GM18517 (cell line): ENCODE data around the gene NUBP2.

Source experiments
- ATAC-seq: cut with Tn5 transposase; IDR thresholded peaks from one replicate; pipeline ENCODE4 v1.9.1; 2021; ENCODE audit warnings: mild to moderate bottlenecking, moderate library complexity; ENCODE audit not compliant: unreplicated experiment

Gene NUBP2, protein sequence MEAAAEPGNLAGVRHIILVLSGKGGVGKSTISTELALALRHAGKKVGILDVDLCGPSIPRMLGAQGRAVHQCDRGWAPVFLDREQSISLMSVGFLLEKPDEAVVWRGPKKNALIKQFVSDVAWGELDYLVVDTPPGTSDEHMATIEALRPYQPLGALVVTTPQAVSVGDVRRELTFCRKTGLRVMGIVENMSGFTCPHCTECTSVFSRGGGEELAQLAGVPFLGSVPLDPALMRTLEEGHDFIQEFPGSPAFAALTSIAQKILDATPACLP

DNA sequence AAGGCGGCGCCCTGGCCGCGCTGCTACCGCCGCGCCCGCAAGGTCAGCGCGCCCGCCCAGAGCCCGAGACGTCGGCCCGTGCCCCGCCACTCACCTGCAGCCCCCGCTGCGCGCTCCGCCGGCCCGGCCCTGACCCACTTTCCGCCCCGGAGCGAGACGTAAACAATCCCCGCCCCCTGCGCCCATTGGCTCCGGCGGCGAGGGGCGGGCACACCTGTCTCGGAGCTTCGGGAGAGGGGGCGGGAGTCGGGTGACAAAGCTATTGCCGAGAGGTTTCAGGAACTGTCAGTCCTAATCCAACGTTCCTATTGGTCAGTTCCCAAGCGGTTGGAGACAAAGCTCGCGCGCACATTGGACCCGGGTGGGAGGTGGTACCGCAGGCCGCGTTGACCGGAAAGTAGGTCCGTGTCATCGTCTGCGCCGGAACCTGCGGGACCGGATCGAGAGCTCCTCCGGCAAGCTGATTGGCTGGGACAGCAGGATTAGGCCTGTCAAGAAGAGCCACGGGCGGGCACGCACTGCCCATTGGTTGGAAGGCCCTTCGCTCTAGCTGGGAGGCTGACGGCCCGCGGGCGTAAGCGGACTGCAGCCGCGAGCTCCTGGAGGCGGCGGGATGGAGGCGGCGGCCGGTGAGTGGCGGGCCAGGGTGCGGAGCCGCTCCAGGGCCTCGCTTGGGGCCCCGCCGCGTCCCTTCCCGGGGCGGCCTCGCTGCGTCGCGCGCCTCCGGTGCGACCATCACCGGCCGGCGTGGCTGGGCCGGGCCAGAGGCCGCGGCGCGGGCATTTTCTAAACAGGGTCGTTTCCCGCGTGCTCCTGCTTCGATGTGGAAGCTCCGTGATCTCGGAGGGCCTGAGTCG lies at the start of gene NUBP2, which contains the start of gene SPSB3:
Gene NUBP2, plus strand, starts transcription at position 553 of the 857 bp plus-strand sequence. Its CDS starts 61 bp downstream, at position 614.
Gene SPSB3, minus strand, starts transcription at position 164 of the 857 bp plus-strand sequence. CDS start 1,088 bp downstream, outside the sequence.
- peak; percentile 87 for ATAC-seq

DNA sequence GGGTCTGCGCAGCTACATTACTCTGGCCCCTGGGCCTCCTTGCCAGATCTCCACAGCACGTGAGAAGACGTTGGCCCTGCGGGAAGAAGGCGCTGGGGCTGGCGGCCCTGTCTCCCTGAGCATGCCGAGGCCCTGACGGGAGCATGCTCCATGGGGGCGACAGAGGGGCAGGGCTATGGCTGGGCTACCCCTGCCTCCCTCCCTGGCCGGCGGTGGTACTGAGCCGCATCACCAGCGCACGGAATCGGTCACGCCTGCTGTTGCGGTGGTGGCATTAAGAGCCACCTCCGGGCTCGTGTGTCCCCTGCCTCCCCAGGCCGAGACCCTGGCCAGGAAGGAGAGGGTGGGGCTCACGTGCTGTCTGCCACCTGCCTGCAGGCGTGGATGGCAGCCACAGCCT lies 48.6 kb upstream of the NUBP2 start:
- no peak for ATAC-seq

DNA sequence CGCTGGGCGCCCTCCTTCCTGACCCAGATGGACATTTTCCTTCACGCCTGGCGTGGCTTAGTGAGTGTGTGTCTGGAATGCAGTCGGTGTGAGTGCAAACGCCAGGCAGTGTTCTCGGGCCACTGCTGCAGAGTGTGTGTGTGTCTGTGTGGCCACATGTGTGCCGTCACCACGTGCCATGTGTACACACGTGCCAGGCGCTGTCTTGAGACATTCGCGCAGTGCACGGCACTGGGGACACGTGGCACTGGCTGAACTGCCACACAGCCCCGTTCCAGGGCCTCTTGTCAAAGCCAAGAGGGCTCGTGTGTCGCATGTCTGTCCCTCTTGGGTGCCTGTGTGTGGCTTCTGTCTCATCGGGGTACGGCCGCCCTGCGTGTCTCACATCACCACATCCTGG lies 47.9 kb upstream of the NUBP2 start:
- ATAC-seq: no peak

DNA sequence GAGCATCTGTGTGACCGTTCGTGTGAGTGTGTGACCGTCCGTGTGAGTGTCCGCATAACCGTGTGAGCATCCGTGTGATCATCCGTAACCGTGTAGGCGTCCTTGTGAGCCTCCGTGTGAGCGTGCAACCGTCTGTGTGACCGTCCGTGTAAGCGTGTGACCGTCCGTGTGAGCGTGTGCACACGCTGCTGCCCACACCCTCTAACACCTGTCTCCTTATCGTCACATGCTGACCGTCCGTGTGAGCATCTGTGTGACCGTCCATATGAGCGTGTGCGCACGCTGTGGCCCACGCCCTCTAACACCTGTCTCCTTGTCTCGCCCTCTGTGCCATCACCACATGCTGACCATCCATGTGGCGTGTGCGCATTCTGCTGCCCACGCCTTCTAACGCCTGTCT lies 42.5 kb upstream of the NUBP2 start:
- ATAC-seq: no peak

DNA sequence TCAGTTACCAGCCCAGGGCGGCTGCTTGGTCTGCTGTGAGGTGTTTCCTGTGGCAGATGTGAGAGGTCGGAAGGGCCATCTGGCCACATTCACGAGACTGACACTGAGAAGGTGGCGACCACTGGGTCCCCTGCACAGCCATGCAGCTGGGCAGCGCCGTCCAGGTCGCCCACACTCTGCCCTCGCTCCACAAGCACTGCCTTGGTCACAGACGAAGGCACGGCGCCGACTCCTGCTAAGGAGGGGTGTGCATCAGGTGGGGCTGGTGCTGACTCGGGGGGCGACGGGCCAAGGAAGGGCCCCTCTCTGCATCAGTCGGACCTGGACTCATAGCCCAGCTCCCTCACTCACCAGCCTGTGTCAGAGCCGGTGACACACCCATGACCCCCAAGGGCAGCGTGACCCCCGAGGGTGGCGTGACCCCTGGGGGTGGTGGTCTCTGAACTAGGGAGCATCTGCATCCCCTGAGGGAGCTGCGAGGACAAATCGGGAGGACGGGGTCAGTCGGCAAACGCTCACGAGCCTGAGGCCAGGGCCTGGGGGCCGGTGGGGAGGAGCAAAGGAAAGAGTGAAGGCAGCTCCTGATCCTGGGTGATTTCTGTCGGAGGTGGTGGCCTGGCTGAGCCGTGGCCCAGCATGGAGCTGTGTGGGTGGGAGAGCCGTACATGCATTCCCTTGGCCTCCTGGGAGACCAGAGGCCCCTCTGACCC lies 41.8 kb upstream of the NUBP2 start:
- ATAC-seq: no peak

DNA sequence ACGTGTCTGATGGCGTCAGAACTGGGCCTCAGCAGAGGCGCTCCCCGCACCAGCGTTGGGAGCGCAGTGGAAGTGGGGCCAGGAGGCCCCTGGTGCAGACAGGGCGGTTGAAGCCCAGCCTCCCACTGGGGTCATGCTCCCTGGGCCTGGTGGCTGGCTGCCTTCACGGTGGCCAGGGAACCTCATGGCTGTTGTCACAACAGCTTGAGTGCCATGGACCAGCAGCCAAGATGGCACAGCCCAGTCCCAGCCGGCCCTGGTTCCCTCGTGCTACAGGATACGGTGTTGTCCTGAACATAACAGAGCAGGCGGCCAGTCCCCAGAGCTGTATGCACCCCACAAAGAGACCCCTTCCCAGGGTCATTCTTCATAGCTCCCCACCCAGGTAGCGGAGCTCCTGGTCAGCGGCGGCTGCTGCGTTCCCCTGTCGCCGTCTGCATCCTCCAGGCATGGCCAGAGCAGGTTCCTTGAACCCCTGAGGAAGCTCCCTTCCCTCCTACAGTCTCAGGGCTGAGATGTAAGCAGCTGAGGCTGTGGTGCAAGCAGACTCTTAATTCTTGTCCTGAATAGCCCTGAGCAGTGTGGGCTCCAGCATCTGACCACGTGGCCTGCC lies 41.1 kb upstream of the NUBP2 start:
- no peak for ATAC-seq

DNA sequence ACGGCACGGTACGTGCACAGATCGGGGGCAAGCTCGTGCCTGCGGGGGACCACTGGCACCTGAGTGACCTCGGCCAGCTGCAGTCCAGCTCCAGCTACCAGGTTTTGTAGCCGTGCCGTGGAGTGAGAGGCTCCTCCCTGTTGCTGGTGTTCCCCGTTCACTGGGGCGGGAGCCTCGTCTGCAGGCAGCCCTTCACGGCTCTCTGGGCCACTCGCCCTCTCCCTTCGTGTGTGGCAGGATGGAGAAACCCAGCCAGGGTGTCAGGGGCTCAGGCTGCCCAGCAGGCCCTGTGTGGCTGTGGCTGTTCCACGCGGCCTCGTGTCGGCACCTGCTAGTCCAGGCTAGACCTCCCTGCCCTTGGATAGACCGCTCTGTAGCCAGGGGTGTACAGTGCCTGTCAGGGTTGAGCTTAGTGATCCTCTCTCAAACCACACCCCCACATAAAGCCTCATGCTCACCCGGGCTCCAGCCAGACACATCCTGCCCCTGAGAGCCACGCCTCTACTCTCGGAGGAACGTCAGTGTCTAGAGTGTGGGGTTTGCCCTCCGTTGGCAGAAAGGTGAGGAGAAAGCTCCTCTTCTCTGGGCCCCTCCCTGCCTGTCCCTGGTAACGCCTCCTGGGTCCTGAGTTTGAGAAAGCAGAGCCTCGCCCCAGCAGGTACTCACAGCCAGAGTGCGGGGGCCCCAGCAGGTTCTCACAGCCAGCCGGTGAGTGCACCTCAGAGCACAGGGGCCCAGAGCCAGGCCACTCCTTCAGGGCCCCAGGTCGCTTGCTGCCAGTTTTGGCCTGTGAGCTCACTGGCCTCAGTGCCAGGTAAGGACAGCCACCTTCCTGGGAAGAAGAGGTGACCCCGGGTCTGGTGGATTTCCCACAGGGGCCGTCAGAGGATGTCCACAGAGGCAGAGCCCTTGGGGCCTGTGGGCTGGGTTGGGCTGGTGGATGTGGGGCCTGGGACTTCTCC lies 39.1 kb upstream of the NUBP2 start:
- ATAC-seq: no peak

DNA sequence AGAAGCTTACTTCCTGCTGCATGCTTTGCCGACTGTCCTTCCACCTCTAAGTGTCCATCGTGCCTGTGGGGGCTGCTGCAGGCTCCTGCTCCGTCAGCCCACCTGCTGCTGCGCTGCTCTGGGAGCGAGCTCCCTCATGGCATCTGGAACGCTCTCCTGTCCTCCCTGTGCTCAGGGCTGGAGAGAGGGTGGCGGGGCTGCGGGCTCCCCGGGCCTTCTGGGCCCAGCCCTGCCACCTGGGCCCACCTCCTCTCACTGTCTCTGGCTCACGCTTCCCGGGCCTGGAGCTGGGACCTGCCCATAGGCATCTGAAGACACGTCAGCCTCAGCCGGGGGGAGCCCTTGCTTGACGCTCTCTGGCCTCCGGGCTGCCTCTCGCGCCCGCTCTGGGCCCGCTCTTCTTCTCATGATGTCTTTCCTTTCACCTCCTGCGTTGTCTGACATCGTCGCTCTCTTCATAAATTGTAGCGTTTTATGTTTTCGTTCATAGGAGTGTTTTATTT lies 38.4 kb upstream of the NUBP2 start:
- ATAC-seq: no peak

DNA sequence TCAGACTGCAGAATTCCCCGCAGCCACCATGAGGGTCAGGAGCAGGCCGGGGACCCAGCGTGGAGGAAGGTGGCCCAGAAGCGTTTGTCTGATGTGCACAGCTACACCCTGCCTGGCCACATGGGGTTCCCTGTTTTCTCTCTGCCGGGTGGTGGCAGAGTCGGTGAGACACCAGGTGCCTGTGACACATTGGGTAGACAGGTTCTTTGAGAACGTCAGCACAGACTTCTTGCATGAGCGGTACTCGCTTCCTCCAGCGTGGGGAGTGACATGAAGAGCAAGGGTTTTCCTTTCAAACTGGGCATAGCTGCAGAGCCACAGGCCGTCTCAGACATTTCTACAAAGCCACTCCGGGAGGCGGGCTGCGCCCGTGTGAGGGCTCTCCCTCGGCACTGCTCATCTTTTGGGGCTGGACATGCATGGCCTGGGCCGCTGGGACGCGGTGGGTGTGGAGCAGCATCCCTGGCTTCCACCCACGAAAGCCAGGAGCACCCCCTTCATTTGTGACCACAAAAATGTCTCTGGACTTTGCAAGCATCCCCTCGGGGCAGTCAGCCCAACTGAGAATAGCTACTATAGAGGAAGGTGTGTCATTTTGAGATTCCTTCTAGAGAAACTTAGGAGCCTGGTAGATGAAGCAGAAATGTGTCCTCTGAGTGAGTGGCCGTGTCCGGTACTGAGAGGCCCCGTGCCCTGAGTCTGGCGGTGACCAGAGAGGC lies 37.4 kb upstream of the NUBP2 start:
- no peak for ATAC-seq

DNA sequence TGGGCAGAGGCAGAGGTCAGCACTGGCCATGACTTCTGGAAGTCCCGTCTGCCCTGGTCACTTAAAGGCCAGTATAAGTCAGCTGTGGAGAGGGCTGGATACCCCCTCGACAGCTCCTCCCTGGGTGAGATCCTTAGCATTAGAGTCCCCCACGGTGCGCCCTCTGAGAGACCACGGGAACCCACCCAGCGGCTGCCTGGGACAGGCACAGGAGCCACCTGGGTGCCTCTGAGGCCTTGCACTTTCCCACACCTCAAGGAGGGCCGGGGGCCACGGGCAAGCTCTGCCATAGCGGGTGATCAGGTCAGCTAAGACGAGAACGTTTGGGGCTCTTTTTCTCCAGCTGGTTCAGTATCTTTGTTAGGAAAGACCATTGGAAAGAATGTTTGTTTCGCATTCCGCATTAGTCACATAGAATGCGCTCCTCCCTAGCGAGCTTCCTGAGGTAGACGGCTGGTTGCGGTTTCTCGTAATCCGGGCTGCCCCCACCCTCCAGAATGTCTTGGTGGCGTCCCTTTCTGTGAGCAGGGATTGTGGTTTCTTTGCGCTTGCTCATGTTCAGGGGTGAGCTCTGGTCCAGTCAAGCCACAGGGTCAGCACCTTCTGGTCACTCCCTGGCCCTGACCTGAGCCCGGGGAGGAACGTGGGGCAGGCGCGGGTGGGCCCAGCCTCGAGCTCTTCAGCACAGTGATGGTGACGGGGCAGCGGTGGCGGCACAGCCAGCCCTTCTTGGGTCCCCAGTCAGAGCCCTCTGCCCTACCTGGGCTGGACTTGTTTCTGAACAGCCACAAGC lies 36.7 kb upstream of the NUBP2 start:
- no peak for ATAC-seq

DNA sequence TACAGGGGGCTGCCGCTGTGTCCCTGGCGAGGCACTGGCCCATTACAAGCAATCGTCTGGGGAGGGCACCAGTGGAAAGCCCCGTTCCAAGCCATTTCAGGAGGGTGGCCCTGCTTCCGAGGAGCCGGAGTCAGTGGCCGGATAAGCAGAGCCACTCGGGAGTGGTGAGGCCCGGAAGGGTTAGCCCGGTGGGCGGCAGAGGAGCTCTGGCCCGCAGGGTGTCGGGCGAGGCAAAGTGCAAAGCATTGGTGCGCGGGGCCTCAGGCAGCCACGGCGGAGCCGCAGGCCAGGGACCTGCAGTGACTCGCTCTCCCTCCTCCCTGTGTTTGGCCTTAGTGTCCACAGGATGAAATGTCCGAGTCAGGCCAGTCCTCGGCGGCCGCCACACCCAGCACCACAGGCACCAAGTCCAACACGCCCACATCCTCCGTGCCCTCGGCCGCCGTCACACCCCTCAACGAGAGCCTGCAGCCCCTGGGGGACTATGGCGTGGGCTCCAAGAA lies 36.0 kb upstream of the NUBP2 start:
- no peak for ATAC-seq

DNA sequence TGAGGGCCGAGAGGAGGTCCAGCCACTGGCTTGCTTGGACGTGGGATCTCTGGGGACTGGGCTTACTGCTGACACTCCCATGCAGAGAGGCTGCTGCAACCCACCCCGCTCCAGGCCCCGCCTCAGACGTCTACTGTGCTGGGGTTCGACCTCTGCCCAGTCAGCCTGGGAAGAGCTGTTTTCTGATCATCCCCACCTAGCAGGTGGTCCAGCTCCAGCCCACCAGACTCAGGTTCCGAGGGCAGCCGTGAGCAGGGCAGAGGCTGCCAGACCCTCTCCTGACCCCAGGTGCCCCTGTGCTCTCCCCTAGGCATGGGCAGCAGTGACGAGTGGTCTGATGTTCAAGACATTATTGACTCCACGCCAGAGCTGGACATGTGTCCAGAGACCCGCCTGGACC lies 34.8 kb upstream of the NUBP2 start:
- ATAC-seq: no peak

DNA sequence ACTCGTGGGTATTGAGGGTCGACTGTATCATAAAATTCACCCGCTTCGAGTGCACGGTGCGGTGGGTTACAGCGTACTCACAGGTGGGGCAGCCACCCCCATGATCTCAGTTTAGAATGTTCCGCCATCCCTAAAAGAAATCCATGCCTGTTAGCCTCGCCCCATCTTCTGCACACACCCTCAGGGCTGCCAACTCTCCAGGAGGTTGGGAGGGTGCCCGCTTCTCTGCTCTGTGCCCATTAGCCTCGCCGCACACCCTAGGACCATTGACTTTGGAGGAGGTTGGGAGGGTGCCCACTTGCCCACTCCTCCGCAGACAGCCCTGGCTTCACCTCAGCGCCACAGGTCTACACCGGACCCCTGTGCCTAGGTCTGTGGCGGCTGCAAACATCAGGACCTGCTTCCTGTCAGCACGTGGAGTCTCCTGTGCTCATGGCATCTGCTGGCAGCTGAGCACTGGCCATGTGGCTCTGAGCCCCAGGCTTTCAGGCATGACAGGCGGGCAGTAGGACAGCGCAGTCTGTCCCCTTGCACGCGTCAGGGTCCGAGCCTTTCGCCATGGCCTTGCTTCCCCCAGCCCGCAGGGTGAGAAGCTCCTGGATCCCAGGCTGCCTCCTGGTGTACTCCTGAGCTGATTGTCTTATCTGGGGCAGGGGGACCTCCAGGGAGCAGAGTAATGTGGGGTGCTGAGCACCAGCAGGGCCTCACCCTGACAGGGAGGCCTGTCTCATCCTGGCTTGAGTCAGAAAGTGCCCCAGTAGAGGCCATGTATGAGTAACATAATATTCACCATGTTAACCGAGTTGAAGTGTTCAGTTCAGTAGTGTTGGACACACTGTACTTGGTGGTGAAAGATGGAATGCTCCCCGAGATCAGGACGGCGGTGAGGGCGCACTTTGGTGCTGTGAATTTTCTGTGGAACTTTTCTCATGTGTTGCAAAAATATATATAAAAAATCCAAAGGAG lies 33.3 kb upstream of the NUBP2 start:
- ATAC-seq: no peak

DNA sequence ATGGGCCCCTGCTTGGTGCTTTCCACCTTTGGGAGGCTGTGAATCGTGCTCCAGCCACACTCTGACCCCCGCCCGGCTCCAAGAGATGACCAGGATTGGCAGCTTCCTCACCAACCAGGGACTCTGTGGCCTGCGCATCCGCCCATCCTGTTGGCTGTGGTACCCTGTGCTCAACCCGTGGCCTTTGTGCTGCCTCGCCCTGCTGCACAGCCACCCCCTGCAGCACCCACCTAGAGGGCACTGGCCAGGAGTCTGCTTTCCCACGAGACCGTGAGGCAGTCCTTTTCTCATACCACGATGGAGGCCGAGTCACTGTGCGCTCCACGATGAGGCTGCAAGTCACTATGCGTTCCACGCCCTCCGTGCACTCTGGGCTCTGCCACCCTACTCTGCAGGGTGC lies 30.8 kb upstream of the NUBP2 start:
- ATAC-seq: no peak

DNA sequence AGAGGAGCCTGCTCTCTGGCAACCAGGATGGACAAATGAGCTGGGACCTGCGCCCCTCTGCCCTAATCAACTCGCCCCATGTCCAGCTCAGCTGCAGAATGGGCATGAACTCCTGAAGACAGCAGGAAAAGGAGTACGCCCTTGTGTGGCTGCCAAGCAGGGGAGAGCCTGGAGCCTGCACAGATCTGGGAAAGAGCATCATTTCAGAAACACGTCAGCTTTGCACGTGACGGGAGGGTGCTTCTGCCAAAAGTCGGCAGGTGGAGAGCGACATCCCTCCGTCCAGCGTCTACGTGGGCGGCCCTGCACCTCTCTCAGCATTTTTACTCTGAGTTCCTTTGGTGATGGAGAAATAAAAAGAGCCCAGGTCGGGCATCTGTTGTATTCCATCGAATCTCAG lies 29.9 kb upstream of the NUBP2 start:
- ATAC-seq: no peak

DNA sequence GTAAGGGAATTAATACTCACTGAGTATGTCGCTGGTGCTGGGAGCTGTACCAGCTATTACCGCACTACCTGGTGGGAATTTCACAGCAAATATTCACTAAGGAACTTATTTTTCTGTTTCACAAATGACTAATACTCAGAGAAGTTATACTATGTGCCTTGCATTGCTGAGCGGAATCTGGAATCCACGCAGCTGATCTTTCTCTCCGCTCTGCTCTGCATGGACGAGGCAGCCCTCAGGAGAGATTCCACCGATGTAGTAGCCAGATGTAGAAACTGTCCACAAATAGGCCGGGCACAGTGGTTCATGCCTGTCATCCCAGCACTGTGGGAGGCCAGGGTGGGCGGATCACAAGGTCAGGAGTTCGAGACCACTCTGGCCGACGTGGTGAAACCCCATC lies 28.6 kb upstream of the NUBP2 start:
- no peak for ATAC-seq
